Testis (tissue), 3 donors: ENCODE results near the gene DRICH1. TPM values are rescaled to one million over a fixed set of nuclear protein-coding genes. Genes with fewer than 3 reads are reported as not detected.
"Not testable (repeated sequence)": the region's sequence is repeated elsewhere in the genome, so short reads cannot be mapped to it uniquely, and the experiment has no call there.

Experiments used
- DNase-seq: peaks from one replicate; pipeline ENCODE4 v3.0.0-alpha.2; 2019
- H3K27ac ChIP-seq, 2 donors: fragments of 200-600 bp; sonication (generic); one replicate each; pipeline ENCODE4 v1.5.1; 2019
- H3K27me3 ChIP-seq: fragments of 200-600 bp; sonication (generic); one replicate; pipeline ENCODE4 v1.5.1; 2019
- H3K36me3 ChIP-seq: fragments of 200-600 bp; sonication (generic); one replicate; pipeline ENCODE4 v1.5.1; 2017; ENCODE audit warnings: low read depth; ENCODE audit errors: missing control alignments
- H3K4me1 ChIP-seq: fragments of 200-600 bp; sonication (generic); one replicate; pipeline ENCODE4 v1.5.1; 2019
- H3K4me3 ChIP-seq, 2 donors: fragments of 200-600 bp; sonication (generic); one replicate each; pipeline ENCODE4 v1.5.1; 2017 to 2019
- H3K9me3 ChIP-seq: fragments of 200-600 bp; sonication (generic); one replicate; pipeline ENCODE4 v1.5.1; 2017
- CTCF ChIP-seq, 3 experiments: fragments of 450-650 bp in 2 of 3; fragments of 200-600 bp in 1 of 3; sonication (generic) in 1 of 3; IDR thresholded peaks; one replicate each; pipeline ENCODE4 v1.5.1; 2016 to 2019; ENCODE audit warnings: antibody characterized with exemption in 3 of 3, mild to moderate bottlenecking in 2 of 3, moderate library complexity in 1 of 3
- POLR2A ChIP-seq: fragments of 450-650 bp; IDR thresholded peaks from one replicate; pipeline ENCODE4 v1.6.1; 2017; ENCODE audit warnings: antibody characterized with exemption, mild to moderate bottlenecking, moderate library complexity
- WGBS, 2 donors: methylation state at CpG; one replicate each; pipeline ENCODE4 v1.1.5; 2018; 5-methylcytosine and 5-hydroxymethylcytosine counted together
- intact Hi-C: fragments of 100-400 bp; cut with DNase I; formaldehyde crosslinking; loops from one replicate; pipeline ENCODE4 v1.15.1; 2023; ENCODE audit warnings: low total_unique reads
- polyA plus RNA-seq: library from polyadenylated mRNA; stranded (reverse); fragments of 350-450 nt; fragmentation: Illumina TruSeq; extraction: RNeasy Lipid Tissue Mini Kit (QIAGEN cat#74804); gene quantifications from one replicate; pipeline ENCODE4 v1.2.3, GENCODE V29; 2014; ENCODE audit warnings: low read depth, low replicate concordance; ENCODE audit not compliant: insufficient read depth
- total RNA-seq, 2 donors: library from RNA; depleted of rRNA; stranded (reverse); fragments of >200 nt; gene quantifications; one replicate each; pipeline ENCODE4 v1.2.3, GENCODE V29; 2016

The DRICH1 gene
- total and polyA plus RNA-seq, 3 donors from 2014 or later: 16.4 to 68.4 (median 44.2) TPM

GRCh38 chr22:23574877-23575276, 57.2 kb downstream of the DRICH1 start:
- no peak for TF ChIP-seq POLR2A
- TF ChIP-seq CTCF (IDR thresholded peaks at IDR 0.05): no peak
- Histone ChIP-seq H3K27me3 (no peaks in the 10 kb centered on the region), H3K4me3 (no peak overlapping the region), H3K36me3 (no peaks in the 10 kb centered on the region), H3K4me1 (no peaks in the 10 kb centered on the region), H3K9me3 (no peaks in the 10 kb centered on the region), H3K27ac (no peak overlapping the region)
- WGBS, 2 donors: 88 to 90% methylated on average over 6 to 8 of the region's 8 CpGs
- intact Hi-C loops: no loop called here
- DNase-seq: no peak

- H3K4me3 ChIP-seq: no peak overlapping the region
- WGBS, 2 donors: 83 to 89% methylated on average over 2 to 4 of the region's 4 CpGs
- no peaks in the 10 kb centered on the region for H3K4me1 ChIP-seq
- H3K9me3 ChIP-seq: no peaks in the 10 kb centered on the region
- TF ChIP-seq CTCF (IDR thresholded peaks at IDR 0.05): no peak
- H3K36me3 ChIP-seq: no peaks in the 10 kb centered on the region
- H3K27ac ChIP-seq: no peak overlapping the region
- no peaks in the 10 kb centered on the region for H3K27me3 ChIP-seq
- intact Hi-C loops: no loop called here
- no peak for DNase-seq
Observed at GRCh38 chr22:23574371-23574811, 57.7 kb downstream of the DRICH1 start.

DNA sequence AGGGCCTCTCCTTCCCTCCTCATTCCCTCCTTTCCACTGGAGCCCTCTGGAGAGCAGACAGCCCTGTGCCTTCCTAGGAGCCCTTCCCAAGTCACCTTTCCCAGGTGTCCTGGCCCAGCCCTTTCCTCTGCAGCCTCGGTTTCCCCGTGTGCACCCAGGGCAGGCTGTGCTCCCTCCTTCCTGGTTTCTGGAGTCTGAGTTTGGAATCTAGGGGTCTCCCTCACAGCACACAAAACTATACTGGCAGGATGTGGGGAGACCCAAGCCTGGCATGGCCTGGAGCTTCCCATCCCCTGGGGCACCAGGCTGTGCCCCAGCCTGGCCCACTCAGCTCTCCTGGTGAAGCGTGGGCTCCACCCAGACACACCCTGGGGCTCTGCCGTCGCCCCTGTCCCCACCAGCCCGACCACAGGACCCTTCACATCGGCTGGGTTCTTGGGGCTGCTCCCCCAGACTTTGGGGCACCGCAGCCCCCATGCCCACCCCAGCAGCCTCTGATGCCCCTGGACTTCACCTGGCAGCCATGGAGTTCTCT, 58.4 kb downstream of the DRICH1 start:
- H3K27me3 ChIP-seq, intact Hi-C loops, H3K36me3 ChIP-seq, H3K4me3 ChIP-seq, H3K27ac ChIP-seq, H3K9me3 ChIP-seq, DNase-seq, H3K4me1 ChIP-seq: not testable (repeated sequence)
- WGBS, 2 donors: 72 to 93% methylated on average over 2 to 6 of the region's 8 CpGs

- WGBS, 2 donors: 89 to 95% methylated on average over 12 to 13 of the region's 13 CpGs
- H3K36me3 ChIP-seq, H3K4me3 ChIP-seq, H3K9me3 ChIP-seq, DNase-seq, H3K27me3 ChIP-seq, H3K27ac ChIP-seq, H3K4me1 ChIP-seq, intact Hi-C loops: not testable (repeated sequence)
Observed at GRCh38 chr22:23573106-23573505, 59.0 kb downstream of the DRICH1 start.

- no peak overlapping the region for H3K27ac ChIP-seq
- H3K27me3 ChIP-seq: no peaks in the 10 kb centered on the region
- no peak overlapping the region for H3K4me3 ChIP-seq
- 80 to 88% methylated on average over 4 of the region's 4 CpGs for WGBS, 2 donors
- H3K36me3 ChIP-seq: no peaks in the 10 kb centered on the region
- H3K9me3 ChIP-seq: no peaks in the 10 kb centered on the region
- H3K4me1 ChIP-seq: peaks cover 10% of the 10 kb centered on the region
- intact Hi-C loops: no loop called here
- TF ChIP-seq POLR2A (no peak), CTCF (IDR thresholded peaks at IDR 0.05) (no peak)
- no peak for DNase-seq
Observed at GRCh38 chr22:23571486-23571885, 60.6 kb downstream of the DRICH1 start.

GRCh38 chr22:23570681-23571080, 61.4 kb downstream of the DRICH1 start:
- 89 to 91% methylated on average over 6 to 8 of the region's 8 CpGs for WGBS, 2 donors
- H3K36me3 ChIP-seq: no peaks in the 10 kb centered on the region
- H3K27ac ChIP-seq: no peak overlapping the region
- no peak for TF ChIP-seq POLR2A
- no peak for TF ChIP-seq CTCF (IDR thresholded peaks at IDR 0.05)
- DNase-seq: no peak
- intact Hi-C loops: no loop called here
- no peaks in the 10 kb centered on the region for H3K27me3 ChIP-seq
- no peak overlapping the region for H3K4me3 ChIP-seq
- peaks cover 15% of the 10 kb centered on the region for H3K4me1 ChIP-seq
- no peaks in the 10 kb centered on the region for H3K9me3 ChIP-seq
